Endothelial cell (in vitro differentiated cells): ENCODE measurements around the gene APOBEC3B. TPM values are rescaled to one million over a fixed set of nuclear protein-coding genes. Genes with fewer than 3 reads are reported as not detected.

ENCODE experiments used
- DNase-seq: peaks from one replicate; pipeline ENCODE4 v3.0.0; 2021; ENCODE audit warnings: low spot score
- H3K27ac Mint-ChIP-seq: one replicate; pipeline ENCODE4 v1.8.0; 2021; ENCODE audit warnings: mixed read lengths, inconsistent platforms; ENCODE audit not compliant: unreplicated experiment
- H3K27me3 Mint-ChIP-seq: one replicate; pipeline ENCODE4 v1.8.0; 2021; ENCODE audit warnings: mild to moderate bottlenecking, moderate library complexity, mixed read lengths, inconsistent platforms; ENCODE audit not compliant: unreplicated experiment
- H3K36me3 Mint-ChIP-seq: one replicate; pipeline ENCODE4 v1.8.0; 2021; ENCODE audit warnings: mild to moderate bottlenecking, low read depth, mixed read lengths, inconsistent platforms; ENCODE audit not compliant: unreplicated experiment
- H3K4me1 Mint-ChIP-seq: one replicate; pipeline ENCODE4 v1.8.0; 2021; ENCODE audit warnings: mild to moderate bottlenecking, mixed read lengths, inconsistent platforms; ENCODE audit not compliant: unreplicated experiment
- H3K4me3 Mint-ChIP-seq: one replicate; pipeline ENCODE4 v1.8.0; 2021; ENCODE audit warnings: mild to moderate bottlenecking, mixed read lengths, inconsistent platforms; ENCODE audit not compliant: unreplicated experiment
- H3K9me3 Mint-ChIP-seq: one replicate; pipeline ENCODE4 v1.8.0; 2021; ENCODE audit warnings: mixed read lengths, inconsistent platforms; ENCODE audit not compliant: unreplicated experiment
- total RNA-seq: library from RNA; stranded (reverse); fragmentation: NEBNext Ultra II Directional; extraction: Animal tissue kit (Norgen Biotek cat#: 25700); gene quantifications from one replicate; pipeline ENCODE4 v1.2.1, GENCODE V29; 2021; ENCODE audit not compliant: unreplicated experiment
- TF ChIP-seq, protein P1 (sequence below): fragments of 200-600 bp; sonication (generic); IDR thresholded peaks from one replicate; pipeline ENCODE4 v1.5.0; 2021; ENCODE audit warnings: antibody characterized with exemption; ENCODE audit not compliant: unreplicated experiment

The APOBEC3B gene
- total RNA-seq, 1 donor from 2014 or later, result 1.0 TPM

GRCh38 chr22:38937541-38937940, 44.6 kb upstream of the APOBEC3B start:
- peak overlapping the region; percentile 16 for H3K4me3 Mint-ChIP-seq
- H3K27ac Mint-ChIP-seq, result no peak overlapping the region
- TF ChIP-seq, protein P1, sequence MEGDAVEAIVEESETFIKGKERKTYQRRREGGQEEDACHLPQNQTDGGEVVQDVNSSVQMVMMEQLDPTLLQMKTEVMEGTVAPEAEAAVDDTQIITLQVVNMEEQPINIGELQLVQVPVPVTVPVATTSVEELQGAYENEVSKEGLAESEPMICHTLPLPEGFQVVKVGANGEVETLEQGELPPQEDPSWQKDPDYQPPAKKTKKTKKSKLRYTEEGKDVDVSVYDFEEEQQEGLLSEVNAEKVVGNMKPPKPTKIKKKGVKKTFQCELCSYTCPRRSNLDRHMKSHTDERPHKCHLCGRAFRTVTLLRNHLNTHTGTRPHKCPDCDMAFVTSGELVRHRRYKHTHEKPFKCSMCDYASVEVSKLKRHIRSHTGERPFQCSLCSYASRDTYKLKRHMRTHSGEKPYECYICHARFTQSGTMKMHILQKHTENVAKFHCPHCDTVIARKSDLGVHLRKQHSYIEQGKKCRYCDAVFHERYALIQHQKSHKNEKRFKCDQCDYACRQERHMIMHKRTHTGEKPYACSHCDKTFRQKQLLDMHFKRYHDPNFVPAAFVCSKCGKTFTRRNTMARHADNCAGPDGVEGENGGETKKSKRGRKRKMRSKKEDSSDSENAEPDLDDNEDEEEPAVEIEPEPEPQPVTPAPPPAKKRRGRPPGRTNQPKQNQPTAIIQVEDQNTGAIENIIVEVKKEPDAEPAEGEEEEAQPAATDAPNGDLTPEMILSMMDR, result no peak
- DNase-seq, result no peak
- H3K9me3 Mint-ChIP-seq, result no peaks in the 10 kb centered on the region
- peaks cover 4% of the 10 kb centered on the region for H3K27me3 Mint-ChIP-seq
- no peaks in the 10 kb centered on the region for H3K36me3 Mint-ChIP-seq
- H3K4me1 Mint-ChIP-seq, result peaks cover 4% of the 10 kb centered on the region

DNA sequence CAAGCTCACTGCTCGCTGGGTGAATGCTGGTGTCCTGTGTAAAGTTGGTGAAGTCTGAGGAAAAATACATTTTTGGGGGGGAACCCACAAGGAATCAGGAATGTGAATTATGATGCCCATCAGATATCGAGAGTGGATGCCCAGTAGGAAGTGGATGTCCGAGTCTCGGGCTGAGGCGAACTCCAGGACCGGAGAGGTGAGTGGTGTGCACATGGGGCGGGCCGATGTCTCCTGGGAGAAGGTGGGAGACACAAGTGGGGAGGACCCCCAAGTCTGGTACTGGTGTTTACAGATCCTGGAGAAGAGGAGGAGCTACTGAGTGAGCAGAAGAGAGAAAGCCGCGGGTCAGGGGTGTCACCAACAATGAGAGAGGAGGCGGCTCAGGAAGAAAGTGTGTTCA, 43.9 kb upstream of the APOBEC3B start:
- Mint-ChIP-seq H3K27ac (no peak overlapping the region), H3K27me3 (peaks cover 4% of the 10 kb centered on the region), H3K4me3 (no peak overlapping the region), H3K36me3 (no peaks in the 10 kb centered on the region), H3K4me1 (peaks cover 2% of the 10 kb centered on the region), H3K9me3 (no peaks in the 10 kb centered on the region)
- TF ChIP-seq, protein P1, result no peak
- DNase-seq, result no peak

- no peaks in the 10 kb centered on the region for H3K9me3 Mint-ChIP-seq
- H3K4me1 Mint-ChIP-seq, result peaks cover 4% of the 10 kb centered on the region
- H3K27ac Mint-ChIP-seq, result no peak overlapping the region
- TF ChIP-seq, protein P1, result no peak
- no peak for DNase-seq
- peaks cover 4% of the 10 kb centered on the region for H3K27me3 Mint-ChIP-seq
- no peaks in the 10 kb centered on the region for H3K36me3 Mint-ChIP-seq
- H3K4me3 Mint-ChIP-seq, result no peak overlapping the region
Observed at GRCh38 chr22:38938925-38939324, 43.2 kb upstream of the APOBEC3B start.

GRCh38 chr22:38940811-38941384, 41.2 kb upstream of the APOBEC3B start:
- Mint-ChIP-seq H3K36me3 (no peaks in the 10 kb centered on the region), H3K27ac (no peak overlapping the region), H3K4me3 (no peak overlapping the region), H3K4me1 (peaks cover 4% of the 10 kb centered on the region), H3K9me3 (no peaks in the 10 kb centered on the region), H3K27me3 (peaks cover 4% of the 10 kb centered on the region)
- no peak for DNase-seq
- TF ChIP-seq, protein P1, result no peak

DNA sequence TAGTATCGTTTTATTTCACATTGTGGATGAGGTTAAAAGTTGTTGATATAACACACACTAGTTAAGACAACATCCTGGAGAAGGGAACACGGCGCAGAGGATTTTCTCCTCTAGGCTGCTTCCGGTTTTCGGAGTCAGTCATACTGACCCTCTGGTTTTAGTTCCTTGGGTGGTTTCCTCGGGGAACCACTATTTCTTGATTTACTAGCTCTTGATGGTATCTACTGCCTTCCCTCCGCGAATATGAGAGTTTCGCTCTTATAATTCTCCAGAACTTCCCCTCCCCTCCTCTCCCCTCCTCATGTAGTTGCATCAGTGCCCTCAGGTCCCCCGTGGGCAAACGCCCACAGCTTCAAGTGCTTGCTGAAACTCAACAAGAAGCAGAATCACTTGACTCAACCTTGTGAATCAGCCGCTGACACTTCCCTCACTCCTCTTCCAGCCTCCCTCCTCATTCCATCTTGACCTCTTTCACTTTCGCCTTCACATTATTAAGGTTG, 40.6 kb upstream of the APOBEC3B start:
- DNase-seq, result no peak
- Mint-ChIP-seq H3K4me3 (no peak overlapping the region), H3K4me1 (peaks cover 4% of the 10 kb centered on the region), H3K27ac (no peak overlapping the region), H3K9me3 (no peaks in the 10 kb centered on the region), H3K36me3 (no peaks in the 10 kb centered on the region), H3K27me3 (peaks cover 4% of the 10 kb centered on the region)
- TF ChIP-seq, protein P1, result no peak
